GM23338 (cell line): ENCODE data around the gene CD48.

Experiments used
- TF ChIP-seq, protein P1 (sequence below), 2 experiments: fragments of 200-600 bp in 1 of 2; sonication (generic) in 1 of 2; conservative IDR thresholded peaks; 2 replicates each; pipeline versions ENCODE4 v1.5.1 to v1.6.1; 2016 to 2017; ENCODE audit warnings: antibody characterized with exemption in 2 of 2, low read depth in 2 of 2, mild to moderate bottlenecking in 2 of 2, moderate library complexity in 1 of 2
- TF ChIP-seq, protein P2 (sequence below): IDR thresholded peaks from one replicate; pipeline ENCODE4 v1.6.1; 2018; ENCODE audit warnings: antibody characterized with exemption; ENCODE audit not compliant: unreplicated experiment
- TF ChIP-seq, protein P3 (sequence below): fragments of 250-450 bp; sonication (Bioruptor Pico); IDR thresholded peaks from 2 replicates; pipeline ENCODE4 v1.5.0; 2020; ENCODE audit warnings: mild to moderate bottlenecking, moderate library complexity

DNA sequence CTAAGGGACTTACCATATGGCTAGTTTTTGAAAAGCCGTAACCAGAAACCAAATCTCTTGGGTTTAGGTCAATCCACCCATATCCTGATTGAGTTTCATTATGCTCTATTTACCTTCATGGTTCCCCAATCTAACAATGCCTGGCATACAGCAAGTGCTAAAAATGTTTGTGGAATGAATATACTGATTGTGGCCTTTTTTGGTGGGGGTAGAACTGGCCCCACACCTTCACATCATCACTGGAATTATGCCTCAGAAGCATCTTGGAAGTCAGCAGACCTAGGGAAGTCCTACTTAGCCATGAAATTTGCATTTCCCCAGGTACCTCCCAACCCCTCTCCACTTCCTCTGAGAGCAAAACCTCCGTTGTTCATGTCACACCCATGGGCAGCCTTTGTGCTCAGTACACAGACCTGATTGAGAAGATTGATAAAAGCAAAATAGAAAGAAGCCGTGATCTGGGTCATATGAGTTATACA, 47.0 kb downstream of the CD48 start:
- TF ChIP-seq, protein P1, sequence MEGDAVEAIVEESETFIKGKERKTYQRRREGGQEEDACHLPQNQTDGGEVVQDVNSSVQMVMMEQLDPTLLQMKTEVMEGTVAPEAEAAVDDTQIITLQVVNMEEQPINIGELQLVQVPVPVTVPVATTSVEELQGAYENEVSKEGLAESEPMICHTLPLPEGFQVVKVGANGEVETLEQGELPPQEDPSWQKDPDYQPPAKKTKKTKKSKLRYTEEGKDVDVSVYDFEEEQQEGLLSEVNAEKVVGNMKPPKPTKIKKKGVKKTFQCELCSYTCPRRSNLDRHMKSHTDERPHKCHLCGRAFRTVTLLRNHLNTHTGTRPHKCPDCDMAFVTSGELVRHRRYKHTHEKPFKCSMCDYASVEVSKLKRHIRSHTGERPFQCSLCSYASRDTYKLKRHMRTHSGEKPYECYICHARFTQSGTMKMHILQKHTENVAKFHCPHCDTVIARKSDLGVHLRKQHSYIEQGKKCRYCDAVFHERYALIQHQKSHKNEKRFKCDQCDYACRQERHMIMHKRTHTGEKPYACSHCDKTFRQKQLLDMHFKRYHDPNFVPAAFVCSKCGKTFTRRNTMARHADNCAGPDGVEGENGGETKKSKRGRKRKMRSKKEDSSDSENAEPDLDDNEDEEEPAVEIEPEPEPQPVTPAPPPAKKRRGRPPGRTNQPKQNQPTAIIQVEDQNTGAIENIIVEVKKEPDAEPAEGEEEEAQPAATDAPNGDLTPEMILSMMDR (conservative IDR thresholded peaks at IDR 0.05; ENCODE audit: low read depth in 2 of 2): no peak
- TF ChIP-seq, protein P2, sequence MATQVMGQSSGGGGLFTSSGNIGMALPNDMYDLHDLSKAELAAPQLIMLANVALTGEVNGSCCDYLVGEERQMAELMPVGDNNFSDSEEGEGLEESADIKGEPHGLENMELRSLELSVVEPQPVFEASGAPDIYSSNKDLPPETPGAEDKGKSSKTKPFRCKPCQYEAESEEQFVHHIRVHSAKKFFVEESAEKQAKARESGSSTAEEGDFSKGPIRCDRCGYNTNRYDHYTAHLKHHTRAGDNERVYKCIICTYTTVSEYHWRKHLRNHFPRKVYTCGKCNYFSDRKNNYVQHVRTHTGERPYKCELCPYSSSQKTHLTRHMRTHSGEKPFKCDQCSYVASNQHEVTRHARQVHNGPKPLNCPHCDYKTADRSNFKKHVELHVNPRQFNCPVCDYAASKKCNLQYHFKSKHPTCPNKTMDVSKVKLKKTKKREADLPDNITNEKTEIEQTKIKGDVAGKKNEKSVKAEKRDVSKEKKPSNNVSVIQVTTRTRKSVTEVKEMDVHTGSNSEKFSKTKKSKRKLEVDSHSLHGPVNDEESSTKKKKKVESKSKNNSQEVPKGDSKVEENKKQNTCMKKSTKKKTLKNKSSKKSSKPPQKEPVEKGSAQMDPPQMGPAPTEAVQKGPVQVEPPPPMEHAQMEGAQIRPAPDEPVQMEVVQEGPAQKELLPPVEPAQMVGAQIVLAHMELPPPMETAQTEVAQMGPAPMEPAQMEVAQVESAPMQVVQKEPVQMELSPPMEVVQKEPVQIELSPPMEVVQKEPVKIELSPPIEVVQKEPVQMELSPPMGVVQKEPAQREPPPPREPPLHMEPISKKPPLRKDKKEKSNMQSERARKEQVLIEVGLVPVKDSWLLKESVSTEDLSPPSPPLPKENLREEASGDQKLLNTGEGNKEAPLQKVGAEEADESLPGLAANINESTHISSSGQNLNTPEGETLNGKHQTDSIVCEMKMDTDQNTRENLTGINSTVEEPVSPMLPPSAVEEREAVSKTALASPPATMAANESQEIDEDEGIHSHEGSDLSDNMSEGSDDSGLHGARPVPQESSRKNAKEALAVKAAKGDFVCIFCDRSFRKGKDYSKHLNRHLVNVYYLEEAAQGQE: no peak
- TF ChIP-seq, protein P3, sequence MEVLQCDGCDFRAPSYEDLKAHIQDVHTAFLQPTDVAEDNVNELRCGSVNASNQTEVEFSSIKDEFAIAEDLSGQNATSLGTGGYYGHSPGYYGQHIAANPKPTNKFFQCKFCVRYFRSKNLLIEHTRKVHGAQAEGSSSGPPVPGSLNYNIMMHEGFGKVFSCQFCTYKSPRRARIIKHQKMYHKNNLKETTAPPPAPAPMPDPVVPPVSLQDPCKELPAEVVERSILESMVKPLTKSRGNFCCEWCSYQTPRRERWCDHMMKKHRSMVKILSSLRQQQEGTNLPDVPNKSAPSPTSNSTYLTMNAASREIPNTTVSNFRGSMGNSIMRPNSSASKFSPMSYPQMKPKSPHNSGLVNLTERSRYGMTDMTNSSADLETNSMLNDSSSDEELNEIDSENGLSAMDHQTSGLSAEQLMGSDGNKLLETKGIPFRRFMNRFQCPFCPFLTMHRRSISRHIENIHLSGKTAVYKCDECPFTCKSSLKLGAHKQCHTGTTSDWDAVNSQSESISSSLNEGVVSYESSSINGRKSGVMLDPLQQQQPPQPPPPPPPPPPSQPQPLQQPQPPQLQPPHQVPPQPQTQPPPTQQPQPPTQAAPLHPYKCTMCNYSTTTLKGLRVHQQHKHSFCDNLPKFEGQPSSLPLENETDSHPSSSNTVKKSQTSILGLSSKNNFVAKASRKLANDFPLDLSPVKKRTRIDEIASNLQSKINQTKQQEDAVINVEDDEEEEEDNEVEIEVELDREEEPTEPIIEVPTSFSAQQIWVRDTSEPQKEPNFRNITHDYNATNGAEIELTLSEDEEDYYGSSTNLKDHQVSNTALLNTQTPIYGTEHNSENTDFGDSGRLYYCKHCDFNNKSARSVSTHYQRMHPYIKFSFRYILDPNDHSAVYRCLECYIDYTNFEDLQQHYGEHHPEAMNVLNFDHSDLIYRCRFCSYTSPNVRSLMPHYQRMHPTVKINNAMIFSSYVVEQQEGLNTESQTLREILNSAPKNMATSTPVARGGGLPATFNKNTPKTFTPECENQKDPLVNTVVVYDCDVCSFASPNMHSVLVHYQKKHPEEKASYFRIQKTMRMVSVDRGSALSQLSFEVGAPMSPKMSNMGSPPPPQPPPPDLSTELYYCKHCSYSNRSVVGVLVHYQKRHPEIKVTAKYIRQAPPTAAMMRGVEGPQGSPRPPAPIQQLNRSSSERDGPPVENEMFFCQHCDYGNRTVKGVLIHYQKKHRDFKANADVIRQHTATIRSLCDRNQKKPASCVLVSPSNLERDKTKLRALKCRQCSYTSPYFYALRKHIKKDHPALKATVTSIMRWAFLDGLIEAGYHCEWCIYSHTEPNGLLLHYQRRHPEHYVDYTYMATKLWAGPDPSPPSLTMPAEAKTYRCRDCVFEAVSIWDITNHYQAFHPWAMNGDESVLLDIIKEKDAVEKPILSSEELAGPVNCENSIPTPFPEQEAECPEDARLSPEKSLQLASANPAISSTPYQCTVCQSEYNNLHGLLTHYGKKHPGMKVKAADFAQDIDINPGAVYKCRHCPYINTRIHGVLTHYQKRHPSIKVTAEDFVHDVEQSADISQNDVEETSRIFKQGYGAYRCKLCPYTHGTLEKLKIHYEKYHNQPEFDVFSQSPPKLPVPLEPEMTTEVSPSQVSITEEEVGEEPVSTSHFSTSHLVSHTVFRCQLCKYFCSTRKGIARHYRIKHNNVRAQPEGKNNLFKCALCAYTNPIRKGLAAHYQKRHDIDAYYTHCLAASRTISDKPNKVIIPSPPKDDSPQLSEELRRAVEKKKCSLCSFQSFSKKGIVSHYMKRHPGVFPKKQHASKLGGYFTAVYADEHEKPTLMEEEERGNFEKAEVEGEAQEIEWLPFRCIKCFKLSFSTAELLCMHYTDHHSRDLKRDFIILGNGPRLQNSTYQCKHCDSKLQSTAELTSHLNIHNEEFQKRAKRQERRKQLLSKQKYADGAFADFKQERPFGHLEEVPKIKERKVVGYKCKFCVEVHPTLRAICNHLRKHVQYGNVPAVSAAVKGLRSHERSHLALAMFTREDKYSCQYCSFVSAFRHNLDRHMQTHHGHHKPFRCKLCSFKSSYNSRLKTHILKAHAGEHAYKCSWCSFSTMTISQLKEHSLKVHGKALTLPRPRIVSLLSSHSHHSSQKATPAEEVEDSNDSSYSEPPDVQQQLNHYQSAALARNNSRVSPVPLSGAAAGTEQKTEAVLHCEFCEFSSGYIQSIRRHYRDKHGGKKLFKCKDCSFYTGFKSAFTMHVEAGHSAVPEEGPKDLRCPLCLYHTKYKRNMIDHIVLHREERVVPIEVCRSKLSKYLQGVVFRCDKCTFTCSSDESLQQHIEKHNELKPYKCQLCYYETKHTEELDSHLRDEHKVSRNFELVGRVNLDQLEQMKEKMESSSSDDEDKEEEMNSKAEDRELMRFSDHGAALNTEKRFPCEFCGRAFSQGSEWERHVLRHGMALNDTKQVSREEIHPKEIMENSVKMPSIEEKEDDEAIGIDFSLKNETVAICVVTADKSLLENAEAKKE (CRISPR knock-in tag): no peak
